ENCODE results near the gene DCP1B.
A peak's percentile ranks its signal among the peaks of the same experiment; 100 is the strongest.

Gene DCP1B

DNA sequence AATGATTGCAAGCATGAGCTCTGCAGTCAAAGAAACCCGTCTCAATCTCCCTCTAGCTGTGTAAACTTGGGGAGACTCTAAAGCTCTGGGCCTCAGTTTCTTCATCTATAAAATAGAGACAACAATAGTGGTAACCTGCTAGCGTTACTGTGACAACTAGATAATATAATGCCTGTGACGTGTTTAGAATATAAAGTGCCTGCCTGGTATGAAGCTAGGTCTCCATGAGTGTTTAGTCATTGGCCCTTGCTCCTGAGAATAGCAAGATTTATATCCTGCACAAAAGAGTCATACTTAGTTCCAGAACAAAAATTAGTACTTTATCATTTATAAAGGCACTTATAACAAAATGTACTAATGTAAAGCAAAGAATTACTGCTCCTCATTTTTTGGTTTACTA, 8.8 kb upstream of the DCP1B start:
- TF ChIP-seq POLR2AphosphoS5 (IDR thresholded peaks at IDR 0.05; ENCODE audit: borderline replicate concordance, low read depth, low read length): no peak
- no peak for TF ChIP-seq EZH2 (IDR thresholded peaks at IDR 0.05)
- no peak for TF ChIP-seq FOXP2 (optimal IDR thresholded peaks at IDR 0.05; ENCODE audit: control extremely low read depth, extremely low read length, insufficient read depth)
- no peak for DNase-seq (ENCODE audit: low read depth, low spot score)

GRCh38 chr12:2011643-2012607, 7.7 kb upstream of the DCP1B start:
- TF ChIP-seq EZH2 (IDR thresholded peaks at IDR 0.05): no peak
- TF ChIP-seq POLR2AphosphoS5 (IDR thresholded peaks at IDR 0.05; ENCODE audit: borderline replicate concordance, low read depth, low read length): no peak
- TF ChIP-seq FOXP2 (optimal IDR thresholded peaks at IDR 0.05; ENCODE audit: control extremely low read depth, extremely low read length, insufficient read depth): no peak
- H3K9ac ChIP-seq (ENCODE audit: insufficient read length): no peak overlapping the region
- H3K4me3 ChIP-seq: no peak overlapping the region
- no peaks in the 10 kb centered on the region for H3K9me3 ChIP-seq (ENCODE audit: low read depth, low read length)
- no peak overlapping the region for H3K27ac ChIP-seq
- DNase-seq (ENCODE audit: low read depth, low spot score): no peak
- H3K36me3 ChIP-seq (ENCODE audit: insufficient read depth, low read length): no peaks in the 10 kb centered on the region

More for the DNA sequence above, 8.8 kb upstream of the DCP1B start:
- Histone ChIP-seq H3K36me3 (ENCODE audit: insufficient read depth, low read length) (no peaks in the 10 kb centered on the region), H3K4me3 (no peak overlapping the region), H3K27ac (no peak overlapping the region), H3K9me3 (ENCODE audit: low read depth, low read length) (no peaks in the 10 kb centered on the region), H3K9ac (ENCODE audit: insufficient read length) (no peak overlapping the region)

DNA sequence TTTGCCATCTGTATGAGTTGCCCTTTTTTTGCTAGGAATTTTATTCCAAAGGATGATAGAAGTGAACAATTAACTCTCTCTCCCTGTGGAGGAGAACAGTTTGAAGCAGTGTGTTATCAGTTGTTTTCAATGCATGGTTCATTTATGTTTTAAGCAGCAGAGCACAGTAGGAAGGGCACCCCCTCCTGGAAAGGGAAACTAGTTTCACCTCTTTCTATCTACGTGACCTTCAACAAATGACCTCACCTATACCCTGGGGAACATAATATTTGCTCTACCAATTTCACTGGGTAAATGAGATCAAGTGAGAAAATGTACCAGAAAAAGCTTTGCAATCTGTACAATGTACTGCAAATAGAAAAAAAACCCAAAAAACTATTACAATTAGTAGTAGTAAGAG, 5.4 kb upstream of the DCP1B start:
- Histone ChIP-seq H3K27ac (no peak overlapping the region), H3K4me3 (no peak overlapping the region), H3K9me3 (ENCODE audit: low read depth, low read length) (no peaks in the 10 kb centered on the region), H3K36me3 (ENCODE audit: insufficient read depth, low read length) (no peaks in the 10 kb centered on the region), H3K9ac (ENCODE audit: insufficient read length) (no peak overlapping the region)
- DNase-seq (ENCODE audit: low read depth, low spot score): no peak
- TF ChIP-seq EZH2 (IDR thresholded peaks at IDR 0.05): no peak
- TF ChIP-seq POLR2AphosphoS5 (IDR thresholded peaks at IDR 0.05; ENCODE audit: borderline replicate concordance, low read depth, low read length): no peak
- no peak for TF ChIP-seq FOXP2 (optimal IDR thresholded peaks at IDR 0.05; ENCODE audit: control extremely low read depth, extremely low read length, insufficient read depth)

DNA sequence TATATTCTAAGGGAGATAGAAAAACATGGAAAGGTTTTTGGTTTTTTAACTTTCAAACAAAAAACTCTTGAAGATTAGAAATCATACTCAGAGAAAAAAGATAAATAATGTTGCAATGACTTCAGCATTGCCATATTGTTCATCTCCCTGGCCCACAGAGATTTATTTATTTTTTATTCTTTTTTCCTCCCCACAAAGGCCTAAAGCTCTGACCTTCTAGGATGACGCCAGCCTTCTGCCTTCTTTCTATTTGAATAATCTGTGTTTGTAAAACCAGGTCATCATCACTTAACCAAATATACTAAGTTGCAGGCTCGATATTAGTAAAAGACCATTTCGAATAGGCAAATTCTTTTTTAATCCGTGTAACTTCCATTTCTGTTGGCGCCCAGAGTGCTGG, 4.4 kb upstream of the DCP1B start:
- Histone ChIP-seq H3K9ac (ENCODE audit: insufficient read length) (no peak overlapping the region), H3K36me3 (ENCODE audit: insufficient read depth, low read length) (no peaks in the 10 kb centered on the region), H3K9me3 (ENCODE audit: low read depth, low read length) (no peaks in the 10 kb centered on the region), H3K27ac (no peak overlapping the region), H3K4me3 (no peak overlapping the region)
- no peak for TF ChIP-seq EZH2 (IDR thresholded peaks at IDR 0.05)
- DNase-seq (ENCODE audit: low read depth, low spot score): no peak

DNA sequence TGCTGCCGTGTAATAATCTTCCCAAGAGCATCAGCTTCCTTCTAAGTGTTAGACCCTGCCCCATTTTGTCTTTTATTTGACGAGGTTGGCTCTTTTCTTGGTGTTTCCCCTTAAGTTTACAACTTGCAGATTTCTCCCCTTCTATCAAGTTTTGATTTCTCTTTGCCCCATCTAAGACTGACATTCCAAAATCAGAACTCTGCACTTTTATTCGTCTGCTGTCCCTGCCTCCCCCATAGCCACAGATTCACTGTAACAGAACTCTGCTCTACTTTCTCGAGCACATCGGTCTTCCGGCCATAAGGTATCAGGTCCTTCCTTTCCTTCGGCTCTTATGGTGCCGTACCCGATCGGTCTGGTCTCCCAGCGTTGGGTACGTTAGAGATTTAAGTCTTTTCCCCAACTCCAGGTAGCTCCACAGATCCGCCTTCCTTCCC, 563 bp downstream of the DCP1B start:
- peak overlapping the region; percentile 88 for H3K27ac ChIP-seq
- H3K36me3 ChIP-seq (ENCODE audit: insufficient read depth, low read length): no peaks in the 10 kb centered on the region
- no peak for DNase-seq (ENCODE audit: low read depth, low spot score)
- peak overlapping the region; percentile 83 for H3K9ac ChIP-seq (ENCODE audit: insufficient read length)
- TF ChIP-seq FOXP2 (optimal IDR thresholded peaks at IDR 0.05; ENCODE audit: control extremely low read depth, extremely low read length, insufficient read depth) (no peak), POLR2AphosphoS5 (IDR thresholded peaks at IDR 0.05; ENCODE audit: borderline replicate concordance, low read depth, low read length) (no peak), EZH2 (IDR thresholded peaks at IDR 0.05) (no peak)
- H3K4me3 ChIP-seq: peak overlapping the region; percentile 99
- H3K9me3 ChIP-seq (ENCODE audit: low read depth, low read length): no peaks in the 10 kb centered on the region

DNA sequence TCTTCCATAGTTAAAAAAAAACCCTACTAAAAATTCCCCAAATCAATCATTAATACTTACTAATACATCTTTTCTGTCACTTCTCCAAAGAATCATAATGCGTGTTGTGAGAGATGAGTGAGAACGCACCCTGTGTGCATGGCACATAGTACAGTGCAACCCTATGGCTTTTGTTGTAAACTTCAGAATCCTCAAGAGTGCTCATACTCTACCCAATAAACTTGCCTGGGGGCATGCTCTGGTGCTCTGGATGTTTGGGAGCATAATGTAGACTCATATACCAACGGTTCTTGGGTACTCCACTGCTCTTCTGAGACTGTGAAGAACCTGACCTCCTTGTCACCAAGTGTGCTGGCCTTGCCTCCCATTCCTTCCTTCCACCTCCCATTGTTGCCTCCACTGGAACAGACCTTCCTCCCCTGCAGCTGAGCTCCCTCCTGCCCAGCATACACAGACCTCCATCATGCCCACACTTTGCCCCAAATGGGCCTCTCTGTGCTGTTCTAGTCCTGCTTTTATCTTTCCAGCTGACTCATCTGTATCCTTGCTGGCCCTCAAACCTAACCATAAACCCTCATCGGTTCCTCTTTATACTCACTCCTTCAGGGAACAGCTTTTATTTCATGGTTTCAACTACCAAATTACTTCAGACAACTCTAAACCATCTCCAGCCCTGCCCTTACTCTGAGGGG, 8.9 kb downstream of the DCP1B start:
- peaks cover 21% of the 10 kb centered on the region for H3K36me3 ChIP-seq (ENCODE audit: insufficient read depth, low read length)
- no peak overlapping the region for H3K9ac ChIP-seq (ENCODE audit: insufficient read length)
- peak overlapping the region; percentile 32; the same call in 1 of the 2 replicates for H3K4me3 ChIP-seq
- TF ChIP-seq POLR2AphosphoS5 (IDR thresholded peaks at IDR 0.05; ENCODE audit: borderline replicate concordance, low read depth, low read length) (no peak), EZH2 (IDR thresholded peaks at IDR 0.05) (no peak), FOXP2 (optimal IDR thresholded peaks at IDR 0.05; ENCODE audit: control extremely low read depth, extremely low read length, insufficient read depth) (no peak)
- H3K27ac ChIP-seq: peak overlapping the region; percentile 84
- peak; percentile 35 for DNase-seq (ENCODE audit: low read depth, low spot score)
- H3K9me3 ChIP-seq (ENCODE audit: low read depth, low read length): no peaks in the 10 kb centered on the region

DNA sequence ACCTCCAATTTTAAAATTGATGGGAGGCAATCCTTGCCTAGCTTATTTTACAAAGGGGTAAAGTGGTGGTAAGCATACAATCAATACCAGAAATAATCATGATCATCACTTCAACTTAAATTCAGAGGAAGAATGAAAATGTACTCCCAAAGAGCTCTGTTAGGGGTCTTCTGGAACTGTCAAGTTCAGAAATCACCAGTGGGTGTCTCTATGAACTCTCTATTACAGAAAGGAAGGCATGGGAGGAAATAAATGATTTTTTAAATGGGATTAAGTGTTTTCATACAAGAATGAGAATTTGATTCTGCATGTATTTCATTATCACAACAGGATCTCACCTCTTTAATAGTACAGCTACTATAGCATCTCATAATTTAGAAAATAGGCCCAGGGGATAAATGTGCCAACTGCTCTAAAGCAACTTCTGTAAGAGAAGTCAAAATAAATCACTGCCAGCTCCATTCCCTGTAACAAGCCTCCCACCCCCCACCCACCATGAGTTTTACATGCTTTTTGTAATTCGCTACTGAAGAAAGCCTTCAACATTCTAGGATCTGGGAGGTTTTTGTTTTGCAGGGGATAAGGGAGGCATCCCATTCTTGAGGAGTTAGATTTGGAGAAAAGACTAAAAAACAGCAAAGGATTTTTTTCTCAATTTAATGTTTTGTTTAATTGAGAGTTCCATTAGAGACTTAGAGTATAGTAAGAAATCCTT, 9.7 kb downstream of the DCP1B start:
- no peak for DNase-seq (ENCODE audit: low read depth, low spot score)
- Histone ChIP-seq H3K27ac (peak overlapping the region; percentile 84), H3K36me3 (ENCODE audit: insufficient read depth, low read length) (peaks cover 29% of the 10 kb centered on the region)

DNA sequence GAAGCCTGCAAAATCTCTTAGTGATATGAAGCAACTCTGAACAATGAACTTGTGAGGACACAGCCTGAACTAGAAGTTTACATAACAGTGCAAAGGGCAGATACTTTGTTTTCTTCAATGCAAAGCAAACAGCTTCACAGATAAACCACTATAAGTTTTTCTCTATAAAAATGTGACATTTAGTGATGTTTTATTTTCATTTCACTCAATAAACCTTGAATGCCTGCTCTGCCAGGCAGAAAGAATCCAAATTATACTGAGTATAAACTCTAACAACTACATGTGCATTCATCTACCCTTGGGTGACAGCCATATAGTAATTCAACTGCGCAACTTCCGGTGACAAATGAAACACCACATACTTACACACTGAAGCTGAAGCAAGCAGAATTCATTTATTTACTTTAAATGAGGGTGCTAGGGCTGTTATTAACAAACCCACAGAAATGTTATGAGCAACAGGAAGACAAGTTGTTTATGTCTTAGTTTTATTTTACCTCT, 10.3 kb downstream of the DCP1B start:
- peak overlapping the region; percentile 32 for H3K4me3 ChIP-seq
- no peaks in the 10 kb centered on the region for H3K9me3 ChIP-seq (ENCODE audit: low read depth, low read length)
- TF ChIP-seq EZH2 (IDR thresholded peaks at IDR 0.05) (no peak), POLR2AphosphoS5 (IDR thresholded peaks at IDR 0.05; ENCODE audit: borderline replicate concordance, low read depth, low read length) (no peak), FOXP2 (optimal IDR thresholded peaks at IDR 0.05; ENCODE audit: control extremely low read depth, extremely low read length, insufficient read depth) (peak; percentile 61)
- peak; percentile 64 for DNase-seq (ENCODE audit: low read depth, low spot score)
- no peak overlapping the region for H3K9ac ChIP-seq (ENCODE audit: insufficient read length)
- peak overlapping the region; percentile 84 for H3K27ac ChIP-seq
- peaks cover 29% of the 10 kb centered on the region for H3K36me3 ChIP-seq (ENCODE audit: insufficient read depth, low read length)

More for the DNA sequence above, 9.7 kb downstream of the DCP1B start:
- Histone ChIP-seq H3K4me3 (peak overlapping the region; percentile 32), H3K9ac (ENCODE audit: insufficient read length) (no peak overlapping the region), H3K9me3 (ENCODE audit: low read depth, low read length) (no peaks in the 10 kb centered on the region)
- no peak for TF ChIP-seq EZH2 (IDR thresholded peaks at IDR 0.05)
- no peak for TF ChIP-seq POLR2AphosphoS5 (IDR thresholded peaks at IDR 0.05; ENCODE audit: borderline replicate concordance, low read depth, low read length)
- no peak for TF ChIP-seq FOXP2 (optimal IDR thresholded peaks at IDR 0.05; ENCODE audit: control extremely low read depth, extremely low read length, insufficient read depth)

Measured in SK-N-MC (cell line).